CD4-positive, alpha-beta T cell treated with Interleukin-4 for 4 hours (primary cell): ENCODE data around the gene PSMB7.
"Not testable (repeated sequence)": the region's sequence is repeated elsewhere in the genome, so short reads cannot be mapped to it uniquely, and the experiment has no call there.

Experiments
- DNase-seq: peaks from one replicate; pipeline ENCODE4 v3.0.0-alpha.2; 2020

PSMB7 gene

DNA sequence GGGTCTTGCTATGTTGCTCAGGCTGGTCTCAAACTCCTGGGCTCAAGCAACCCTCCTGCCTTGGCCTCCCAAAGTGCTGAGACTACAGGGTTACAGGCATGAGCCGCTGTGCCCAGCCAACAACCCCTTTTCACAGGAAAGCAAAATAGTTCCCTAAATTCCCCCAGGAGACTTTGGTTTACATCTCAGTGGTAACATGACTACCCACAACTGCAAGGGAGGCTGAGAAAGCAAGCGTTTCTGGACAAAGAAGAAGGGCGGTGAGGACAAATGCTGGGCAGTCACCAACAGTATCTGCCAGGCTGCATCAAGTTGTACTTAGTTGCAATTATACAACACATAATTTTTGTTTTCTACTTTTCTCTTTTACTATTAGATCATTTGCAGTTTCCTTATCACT lies 27.6 kb upstream of the PSMB7 start:
- DNase-seq = no peak

DNA sequence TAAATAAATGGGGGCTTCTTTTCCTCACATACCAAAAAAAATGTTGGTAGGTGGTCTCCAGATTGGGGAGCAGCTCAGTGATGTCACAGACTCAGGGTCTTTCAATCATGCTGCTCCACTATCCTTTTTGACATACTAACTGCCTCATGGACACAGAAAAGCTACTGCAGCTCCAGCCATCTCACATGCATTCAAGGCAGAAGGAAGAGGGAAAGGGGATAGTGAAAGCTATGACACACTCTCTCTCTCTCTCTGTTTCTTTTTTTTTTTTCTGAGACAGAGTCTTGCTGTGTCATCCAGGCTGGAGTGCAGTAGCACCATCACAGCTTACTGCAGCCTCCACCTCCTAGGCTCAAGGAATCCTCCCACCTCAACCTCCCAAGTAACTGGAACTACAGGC lies 27.1 kb upstream of the PSMB7 start:
- DNase-seq = no peak

DNA sequence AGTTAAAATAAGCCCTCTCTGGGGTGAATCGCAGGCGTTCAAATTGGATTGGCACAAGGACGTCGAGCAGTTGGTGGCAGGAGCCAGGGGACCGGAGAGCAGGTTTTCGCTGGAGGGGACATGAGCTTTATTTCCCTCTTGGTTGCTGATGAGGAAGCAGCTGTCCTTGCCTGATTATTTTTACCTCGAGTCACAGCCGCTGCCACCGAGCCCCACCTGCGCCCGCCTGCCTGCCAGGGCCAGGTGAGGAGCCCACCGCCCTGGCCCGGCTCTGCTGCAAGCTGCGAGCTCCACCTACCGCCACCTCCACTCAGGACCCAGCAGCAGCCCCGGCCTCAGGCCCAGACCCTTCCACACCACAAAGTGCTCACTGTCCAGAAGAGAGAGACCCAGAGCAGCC lies 26.0 kb upstream of the PSMB7 start:
- no peak for DNase-seq

DNA sequence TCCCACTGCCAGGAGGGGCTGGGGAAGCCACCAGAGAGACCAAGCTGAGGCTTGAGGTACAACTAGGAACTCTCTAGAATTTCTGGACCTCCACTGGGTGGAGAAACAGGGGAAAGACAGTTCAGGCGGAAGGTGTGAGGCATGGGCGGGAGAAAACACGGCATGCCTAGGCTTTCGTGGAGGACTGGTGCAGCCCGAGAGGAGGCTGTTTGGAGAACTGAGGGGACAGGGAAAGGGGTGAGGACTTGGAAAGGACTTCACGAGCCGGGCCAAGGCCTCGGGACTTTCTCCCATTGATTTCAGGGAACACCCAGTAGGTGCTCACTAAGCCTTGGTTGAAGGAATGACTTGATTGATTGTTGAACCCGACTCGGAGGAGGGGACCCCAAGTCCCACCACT lies 25.5 kb upstream of the PSMB7 start:
- no peak for DNase-seq

DNA sequence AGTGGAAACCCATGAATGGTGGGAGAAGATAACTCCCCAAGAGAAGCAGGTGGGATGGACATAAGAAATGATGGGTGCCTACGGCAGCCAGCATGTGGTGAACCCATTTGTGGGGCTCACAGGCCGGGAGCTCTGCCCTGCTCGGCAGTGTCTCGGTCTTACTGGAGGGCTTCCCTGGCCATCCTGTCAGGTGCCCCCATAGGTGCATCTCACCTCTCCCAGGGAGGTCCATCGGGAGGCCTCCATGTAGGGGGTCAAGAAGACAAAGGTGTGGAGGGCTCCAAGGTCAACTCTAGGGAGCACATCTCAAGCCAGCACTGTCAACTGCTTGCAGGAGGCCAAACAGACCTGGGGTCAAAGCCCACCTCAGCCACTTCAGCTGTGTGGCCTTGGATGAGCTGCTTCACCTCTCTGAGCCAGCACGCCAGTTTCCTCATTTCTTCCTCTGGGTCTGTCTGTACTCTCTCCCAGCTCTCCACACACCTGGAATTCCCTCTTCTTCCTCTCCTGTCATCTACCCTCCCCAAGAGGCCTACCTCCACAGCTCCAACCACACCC lies 24.5 kb upstream of the PSMB7 start:
- no peak for DNase-seq

DNA sequence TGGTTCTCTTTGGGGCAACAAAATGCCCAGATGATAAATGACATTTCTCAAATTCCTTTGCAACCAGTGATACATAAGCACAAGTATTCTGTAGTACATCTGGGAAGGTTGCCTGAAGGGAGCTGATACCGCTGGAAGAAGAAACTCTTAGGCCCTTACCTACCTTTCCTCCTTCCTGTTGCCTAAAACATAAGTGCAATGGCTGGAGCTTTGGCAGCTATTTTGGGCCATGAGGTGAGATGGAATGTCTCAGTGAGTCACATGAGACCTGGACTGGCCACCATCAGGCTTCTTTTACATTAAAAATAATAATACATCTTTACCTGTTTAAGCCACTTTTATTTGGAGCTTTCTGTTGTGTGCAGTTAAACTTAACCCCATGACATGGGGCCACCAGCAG lies 23.8 kb upstream of the PSMB7 start:
- DNase-seq = no peak

DNA sequence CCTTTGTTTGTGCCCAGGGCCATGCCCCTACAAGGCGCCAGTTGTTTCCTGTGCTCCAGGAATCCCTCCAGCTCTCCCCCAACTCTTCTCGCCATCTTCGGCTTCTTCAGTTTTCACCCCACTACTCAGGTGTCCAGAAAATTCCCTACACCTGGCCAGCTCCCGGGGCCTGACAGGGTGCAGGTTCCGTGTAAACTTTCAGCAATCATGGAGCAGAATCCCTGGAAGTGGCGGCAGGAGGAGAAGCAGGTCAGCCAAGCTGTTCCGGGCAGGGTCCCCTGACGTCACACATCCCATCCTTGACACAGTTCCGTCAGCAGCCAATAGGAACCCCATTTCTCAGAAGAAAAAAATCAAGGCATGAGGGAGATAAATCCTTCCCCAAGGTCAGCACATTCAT lies 22.8 kb upstream of the PSMB7 start:
- no peak for DNase-seq

DNA sequence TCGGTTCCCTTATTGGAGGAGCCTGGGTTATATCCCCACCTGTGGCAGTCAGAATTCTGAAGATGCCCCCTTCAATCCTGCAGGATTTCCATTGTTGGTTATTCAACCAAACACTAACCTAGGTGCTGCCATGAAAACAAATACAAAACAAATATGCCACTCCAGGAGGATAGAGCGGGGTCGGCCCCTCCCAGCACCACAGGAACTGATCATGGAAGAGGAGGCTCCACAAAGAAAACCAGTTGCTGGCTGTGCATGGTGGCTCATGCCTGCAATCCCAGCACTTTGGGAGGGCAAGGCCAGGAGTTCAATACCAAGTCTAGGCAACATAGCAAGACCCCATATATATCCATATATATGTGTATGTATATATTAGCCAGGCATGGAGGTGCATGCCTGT lies 21.8 kb upstream of the PSMB7 start:
- DNase-seq = no peak

DNA sequence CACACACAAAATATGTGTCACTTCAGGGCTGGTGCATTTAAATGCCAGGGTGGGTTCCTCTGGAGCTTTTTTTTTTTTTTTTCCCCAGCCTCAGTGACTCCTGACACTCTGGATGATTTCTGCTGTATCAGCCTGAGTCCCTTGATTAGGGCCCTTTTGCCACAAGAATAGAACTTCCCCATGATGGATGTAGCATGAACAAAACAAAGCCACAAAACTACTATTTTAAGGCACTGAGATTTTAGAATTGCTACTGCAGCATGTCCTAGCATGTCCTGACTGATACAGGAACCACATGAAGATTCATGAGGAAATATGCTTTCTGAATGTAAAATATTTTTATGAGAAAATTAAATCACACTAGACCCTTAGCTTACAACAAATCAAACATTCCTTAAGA lies 21.1 kb upstream of the PSMB7 start:
- DNase-seq = no peak

DNA sequence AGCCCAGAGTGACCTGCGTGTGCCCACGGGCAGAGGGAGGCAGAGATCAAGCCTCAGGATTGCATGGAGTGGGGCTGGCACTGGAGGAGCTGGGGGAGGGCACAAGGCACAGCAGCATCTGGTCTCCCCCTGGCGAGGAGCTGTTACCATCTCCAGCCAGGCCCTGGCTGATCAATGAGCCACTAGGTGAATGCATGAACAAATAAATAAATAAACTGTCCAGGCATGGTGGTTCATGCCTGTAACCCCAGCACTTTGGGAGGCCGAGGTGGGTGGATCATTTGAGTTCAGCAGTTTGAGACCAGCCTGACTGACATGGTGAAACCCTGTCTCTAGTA lies 14.3 kb upstream of the PSMB7 start:
- no peak for DNase-seq

DNA sequence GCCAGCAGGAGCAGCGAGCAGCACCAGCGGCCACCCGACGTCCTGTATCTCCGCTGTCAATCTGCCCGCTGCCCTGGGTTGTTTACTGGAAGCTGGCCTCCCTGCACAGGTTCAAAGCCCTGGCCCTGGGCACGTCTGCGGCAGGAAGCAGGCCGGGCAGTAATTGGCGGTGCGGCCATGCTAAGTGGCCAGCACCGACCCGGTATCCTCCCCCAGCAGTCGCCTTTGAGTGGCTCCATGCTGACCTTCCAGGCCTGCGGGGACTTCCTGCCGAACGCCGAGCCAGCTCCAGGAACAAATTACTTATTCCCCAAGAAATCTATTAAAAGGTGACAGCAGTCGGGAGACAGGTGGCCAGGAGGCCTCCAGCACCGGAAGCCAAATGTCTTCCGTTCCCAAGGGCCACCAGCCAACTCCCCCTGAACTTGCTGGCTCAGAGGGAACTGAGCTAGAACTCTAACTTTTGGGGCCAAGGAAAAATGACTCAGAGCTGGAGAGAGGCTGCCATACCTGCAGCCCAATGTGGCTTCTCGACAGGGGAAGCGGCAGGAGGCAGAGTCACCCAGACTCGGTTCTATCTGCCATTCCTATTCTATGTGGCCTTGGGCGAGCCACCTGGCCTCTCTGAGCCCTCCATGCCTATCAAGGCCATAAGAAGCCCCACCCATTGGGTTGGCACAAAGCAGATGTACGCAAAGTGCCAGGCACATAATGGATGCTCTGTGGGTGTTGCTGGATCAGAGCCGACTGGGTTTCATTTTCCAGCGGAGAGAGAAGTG lies 13.7 kb upstream of the PSMB7 start:
- no peak for DNase-seq

DNA sequence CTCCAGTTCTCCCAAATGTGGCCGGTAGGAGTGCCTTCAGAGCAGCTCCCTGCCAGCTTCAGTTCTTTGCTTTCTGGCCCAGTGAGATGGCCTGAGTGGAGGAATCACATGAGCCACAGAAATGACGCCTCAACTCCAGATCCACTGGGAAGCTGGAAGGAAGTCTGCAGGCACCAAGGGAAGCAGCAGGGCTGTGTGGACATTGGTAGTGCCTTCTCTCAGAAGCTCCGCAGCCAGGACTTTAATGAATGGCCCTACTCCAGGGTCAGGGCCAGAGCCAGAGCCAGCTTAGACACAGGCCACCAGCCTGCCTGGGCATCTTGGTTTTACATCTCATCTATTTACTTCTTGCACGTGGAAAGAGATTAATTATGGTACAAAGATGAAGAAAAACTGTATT lies 12.0 kb upstream of the PSMB7 start:
- DNase-seq = no peak

DNA sequence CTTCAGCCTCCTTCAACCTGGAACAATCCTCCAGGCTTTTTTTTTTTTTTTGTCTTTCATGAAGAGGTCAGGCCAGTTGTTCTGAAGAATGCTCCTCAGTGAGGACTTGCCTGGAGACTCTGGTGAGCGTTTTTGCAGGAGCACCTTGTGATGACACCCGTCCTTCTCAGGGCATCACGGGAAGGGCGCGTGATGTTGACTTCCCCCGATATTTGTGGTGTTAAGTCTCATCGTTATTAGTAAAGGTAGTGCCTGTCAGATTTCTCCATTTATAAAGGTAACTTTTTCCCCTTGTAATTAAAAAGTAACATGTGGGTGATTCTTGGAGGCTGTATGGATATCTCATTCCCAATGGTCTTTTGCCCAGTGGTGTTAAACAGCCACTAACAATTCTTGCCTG lies 11.1 kb upstream of the PSMB7 start:
- no peak for DNase-seq

DNA sequence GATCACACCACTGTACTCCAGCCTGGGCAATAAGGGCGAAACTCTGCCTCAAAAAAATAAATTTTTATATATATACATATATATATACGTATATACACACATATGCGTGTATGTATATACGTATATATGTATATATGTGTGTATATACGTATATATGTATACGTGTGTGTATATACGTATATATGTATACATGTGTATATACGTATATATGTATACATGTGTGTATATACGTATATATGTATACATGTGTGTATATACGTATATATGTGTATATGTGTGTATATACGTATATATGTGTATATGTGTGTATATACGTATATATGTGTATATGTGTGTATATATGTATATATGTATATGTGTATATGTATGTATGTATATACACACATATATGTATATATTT lies 10.5 kb upstream of the PSMB7 start:
- not testable (repeated sequence) for DNase-seq

DNA sequence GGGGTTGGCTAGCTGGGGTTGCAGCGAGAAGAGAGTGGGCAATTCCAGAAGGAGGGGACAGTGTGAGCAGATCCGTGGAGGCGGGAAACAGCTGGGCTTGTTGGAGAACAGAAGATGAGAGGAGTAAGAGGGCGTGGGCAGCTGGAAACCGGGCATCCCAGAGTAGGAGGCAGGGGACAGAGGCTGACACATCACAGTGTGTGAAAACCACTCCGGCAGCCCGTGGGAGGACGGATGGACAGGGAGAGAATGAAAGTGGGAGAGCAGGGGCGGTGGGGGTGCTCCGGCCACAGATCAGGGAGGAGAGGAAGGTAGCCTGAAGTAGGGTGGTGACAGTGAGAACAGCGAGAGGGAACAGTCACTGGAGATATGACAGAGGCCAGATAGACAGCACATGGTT lies 8.3 kb upstream of the PSMB7 start:
- DNase-seq = no peak

DNA sequence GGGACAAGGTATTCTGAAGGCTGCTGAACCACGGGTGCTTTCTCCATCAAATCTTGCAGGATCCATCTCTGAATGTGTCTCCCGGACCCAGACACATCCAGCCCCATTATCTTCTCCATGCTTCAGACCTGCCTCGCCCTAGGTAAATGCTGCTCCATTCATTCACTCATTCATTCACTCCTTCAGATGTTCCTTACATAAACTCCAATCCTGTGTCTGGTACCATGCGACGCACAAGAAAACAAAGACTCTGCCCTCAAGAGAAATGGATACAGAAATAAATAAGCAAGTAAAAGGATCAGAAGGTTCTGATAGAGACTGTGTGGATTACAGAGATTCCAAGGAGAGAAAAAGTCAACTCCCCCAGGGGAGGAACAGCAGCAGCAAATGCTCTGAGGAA lies 7.9 kb upstream of the PSMB7 start:
- DNase-seq = no peak

DNA sequence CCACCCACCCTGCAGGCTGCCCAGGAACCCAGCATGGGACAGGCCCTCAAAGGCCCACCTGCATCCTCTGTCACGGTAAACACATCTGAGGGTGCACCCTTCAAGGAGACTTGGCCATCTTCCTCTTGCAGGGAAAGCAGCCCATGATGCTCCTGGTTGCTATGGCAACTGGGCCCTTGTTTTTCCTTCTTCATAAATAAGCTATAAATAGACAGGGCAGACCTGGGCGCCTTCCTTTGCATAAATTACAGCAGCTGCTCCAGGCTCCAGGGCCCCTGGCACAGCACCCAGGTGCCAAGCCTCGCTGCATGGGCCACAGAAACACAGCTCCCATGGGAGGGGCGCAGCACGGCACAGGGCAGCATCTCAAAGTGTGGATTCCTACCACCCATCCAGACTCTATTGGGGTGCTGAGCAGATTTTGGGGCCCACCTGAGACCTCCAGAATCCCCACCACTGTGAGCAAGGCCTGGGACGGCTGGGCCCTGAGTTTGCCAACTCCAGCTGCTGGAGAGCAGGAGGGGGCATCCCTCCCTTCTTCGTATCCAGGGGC lies 5.8 kb upstream of the PSMB7 start:
- peak; percentile 12 for DNase-seq

DNA sequence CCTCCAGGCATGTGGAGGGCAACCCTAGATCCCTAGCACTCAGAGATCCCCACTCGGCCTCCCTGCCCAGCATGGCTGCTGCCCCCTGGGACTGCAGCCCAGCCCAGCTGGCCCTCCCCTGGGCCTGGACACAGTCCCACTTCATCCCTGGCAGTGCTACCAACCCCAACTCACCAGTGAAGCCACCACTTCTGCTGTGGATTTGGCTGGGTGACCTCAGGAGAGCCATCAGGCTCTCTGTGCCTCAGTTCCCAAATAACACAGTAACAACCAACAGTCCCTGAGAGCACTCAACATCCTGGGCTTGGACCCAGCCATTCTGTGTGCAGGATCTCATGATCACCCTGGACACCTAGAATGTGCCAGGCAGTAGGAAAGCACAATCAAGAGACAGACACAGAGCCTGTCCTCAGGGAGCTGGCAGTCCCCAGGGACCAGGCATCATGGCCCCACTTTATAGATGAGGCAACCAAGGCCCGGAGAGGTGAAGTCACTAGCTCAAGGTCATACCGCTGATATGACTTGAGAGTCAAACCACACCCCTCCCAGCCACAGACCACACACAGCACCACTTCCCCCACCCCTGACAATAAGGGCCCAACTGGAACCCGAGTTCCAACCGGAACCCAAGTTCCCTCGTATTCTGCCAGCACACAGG lies 4.7 kb upstream of the PSMB7 start:
- no peak for DNase-seq

DNA sequence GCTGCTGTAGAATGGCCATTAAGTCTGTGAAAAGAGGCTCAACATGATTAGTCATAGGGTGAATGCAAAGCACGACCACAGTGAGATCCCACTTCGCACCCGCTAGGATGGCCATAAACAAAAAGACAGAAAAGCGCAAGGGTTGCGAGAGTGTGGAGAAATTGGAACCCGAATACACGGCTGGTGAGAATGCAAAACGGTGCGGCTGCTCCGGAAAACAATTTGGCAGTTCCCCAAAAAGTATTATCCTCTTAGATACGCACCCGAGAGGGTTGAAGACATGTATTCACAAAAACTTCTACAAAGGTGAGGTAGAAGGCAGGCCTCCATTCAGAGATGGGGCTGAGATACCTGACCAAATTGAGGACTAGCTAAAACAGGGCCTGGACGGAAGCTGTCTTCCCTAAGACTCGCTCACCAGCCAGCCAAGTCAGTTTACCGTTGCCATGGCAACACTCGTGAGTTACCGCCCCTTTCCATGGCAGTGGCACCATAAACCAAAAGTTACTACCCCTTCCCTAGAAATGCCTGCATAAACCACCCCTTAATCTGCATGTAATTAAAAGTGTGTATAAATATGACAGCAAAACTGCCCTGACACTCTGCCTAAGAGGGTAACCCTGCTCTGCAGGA lies 726 bp upstream of the PSMB7 start:
- DNase-seq = no peak

DNA sequence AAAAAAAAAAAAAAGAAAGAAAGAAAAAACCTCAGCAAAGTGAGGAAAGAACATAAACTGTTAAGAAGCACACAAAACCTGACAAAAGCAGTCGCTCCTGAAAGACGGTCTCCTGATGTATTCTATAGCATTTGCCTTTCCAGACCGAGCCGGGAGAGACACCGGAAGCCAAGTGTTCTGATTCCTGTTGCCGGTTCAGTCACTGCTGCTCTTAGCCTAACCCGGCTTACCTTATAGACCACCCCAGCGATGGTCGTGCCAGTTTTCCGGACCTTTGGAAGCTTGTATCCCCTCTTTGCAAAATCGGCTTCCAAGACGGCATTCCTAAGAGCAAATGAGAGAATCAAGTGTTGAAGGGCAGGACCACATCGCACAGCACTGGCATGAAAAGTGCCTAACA lies 630 bp downstream of the PSMB7 start:
- DNase-seq = no peak

DNA sequence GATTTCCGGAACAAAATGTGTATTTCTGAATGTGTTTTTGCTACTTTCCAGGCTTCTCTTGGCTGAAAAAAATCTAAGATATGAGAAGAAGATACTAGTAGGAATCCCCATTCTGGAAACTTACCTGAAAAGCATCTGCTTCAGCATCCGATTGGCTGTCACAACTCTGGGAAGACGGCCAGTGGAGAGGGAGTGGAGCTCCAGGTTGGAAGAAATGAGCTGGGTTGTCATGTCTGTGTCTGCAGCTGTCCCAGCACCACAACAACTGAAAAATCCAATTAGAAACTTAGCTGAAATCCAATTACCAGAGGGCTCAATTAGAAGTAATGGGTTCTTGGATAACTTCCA lies 3.0 kb downstream of the PSMB7 start:
- DNase-seq = no peak

DNA sequence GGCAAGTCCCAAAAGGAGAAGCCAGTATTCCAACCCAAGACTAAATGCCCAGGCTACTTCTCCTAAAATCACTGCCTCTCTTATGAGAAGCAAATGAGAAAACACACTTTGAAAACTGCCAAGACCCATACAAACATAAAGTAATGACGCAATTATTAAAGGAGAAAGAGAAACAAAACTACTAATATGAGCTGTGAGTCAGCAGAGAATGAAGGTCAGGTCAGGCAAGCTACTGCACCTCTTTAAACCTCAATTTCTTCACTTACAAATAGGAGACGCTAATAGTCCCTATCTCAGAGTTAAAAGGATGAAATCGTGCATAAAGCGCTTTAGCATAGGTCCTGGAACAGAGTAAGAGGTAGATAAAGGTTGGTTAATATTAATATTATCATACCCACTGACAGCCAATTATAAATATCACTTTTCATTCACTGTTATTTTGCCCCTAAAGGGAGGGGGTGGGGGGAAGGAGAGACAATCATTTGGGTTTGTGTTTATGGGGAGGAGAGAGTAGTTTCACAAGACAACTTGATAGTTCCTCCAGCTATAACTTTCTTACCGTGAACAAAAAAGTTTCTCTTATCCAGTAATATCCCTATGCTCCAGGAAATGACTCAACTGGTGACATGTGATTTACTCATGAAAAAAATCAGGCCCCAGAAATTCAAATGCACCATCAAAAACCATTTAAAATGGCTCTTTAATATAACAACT lies 3.6 kb downstream of the PSMB7 start:
- DNase-seq = no peak

DNA sequence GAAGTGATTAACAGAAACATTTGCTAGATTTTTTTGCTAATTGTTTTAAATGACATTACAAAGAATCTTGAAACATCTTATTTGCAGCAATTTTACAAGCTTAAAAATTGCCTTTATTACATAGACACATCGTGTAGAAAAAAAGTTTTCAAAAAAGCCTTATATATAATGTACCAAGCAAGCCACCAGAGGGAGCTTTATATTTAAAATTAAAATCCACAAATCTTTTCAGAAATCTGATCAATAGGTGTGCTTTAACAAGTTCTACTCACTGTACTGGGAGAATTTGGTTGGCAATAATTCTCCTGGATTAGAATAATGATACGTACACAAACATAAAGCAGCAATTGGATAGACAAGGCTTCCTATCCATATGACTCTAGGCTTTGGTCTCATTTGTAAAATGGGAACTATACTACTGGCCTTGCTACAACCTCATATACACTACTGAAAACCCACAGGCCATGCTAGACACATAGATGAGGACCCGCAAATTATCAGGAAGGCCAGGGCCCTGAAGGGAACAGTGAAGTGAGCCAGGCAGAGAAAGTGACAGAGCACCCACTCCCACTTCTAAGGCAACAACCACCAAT lies 4.8 kb downstream of the PSMB7 start:
- DNase-seq = no peak
